Adrenal gland (tissue), 5 donors: ENCODE results near the gene SDC4.

Experiments used
- POLR2A ChIP-seq, 2 donors: fragments of 450-650 bp; IDR thresholded peaks; one replicate each; pipeline ENCODE4 v1.6.1; 2017; ENCODE audit warnings: antibody characterized with exemption in 2 of 2, mild to moderate bottlenecking in 2 of 2, moderate library complexity in 1 of 2
- TF ChIP-seq, protein P1 (sequence below), 6 experiments: fragments of 450-650 bp in 4 of 6; fragments of 200-600 bp in 2 of 6; sonication (generic) in 1 of 6; IDR thresholded peaks; 1 replicate in 5 of 6; 2 replicates in 1 of 6; pipeline versions ENCODE4 v1.5.1 to v1.8.0; 2016 to 2021; ENCODE audit warnings: antibody characterized with exemption in 6 of 6, mild to moderate bottlenecking in 2 of 6, moderate library complexity in 1 of 6
- donor health status: DM: no; HTN: no; CAD: no.

DNA sequence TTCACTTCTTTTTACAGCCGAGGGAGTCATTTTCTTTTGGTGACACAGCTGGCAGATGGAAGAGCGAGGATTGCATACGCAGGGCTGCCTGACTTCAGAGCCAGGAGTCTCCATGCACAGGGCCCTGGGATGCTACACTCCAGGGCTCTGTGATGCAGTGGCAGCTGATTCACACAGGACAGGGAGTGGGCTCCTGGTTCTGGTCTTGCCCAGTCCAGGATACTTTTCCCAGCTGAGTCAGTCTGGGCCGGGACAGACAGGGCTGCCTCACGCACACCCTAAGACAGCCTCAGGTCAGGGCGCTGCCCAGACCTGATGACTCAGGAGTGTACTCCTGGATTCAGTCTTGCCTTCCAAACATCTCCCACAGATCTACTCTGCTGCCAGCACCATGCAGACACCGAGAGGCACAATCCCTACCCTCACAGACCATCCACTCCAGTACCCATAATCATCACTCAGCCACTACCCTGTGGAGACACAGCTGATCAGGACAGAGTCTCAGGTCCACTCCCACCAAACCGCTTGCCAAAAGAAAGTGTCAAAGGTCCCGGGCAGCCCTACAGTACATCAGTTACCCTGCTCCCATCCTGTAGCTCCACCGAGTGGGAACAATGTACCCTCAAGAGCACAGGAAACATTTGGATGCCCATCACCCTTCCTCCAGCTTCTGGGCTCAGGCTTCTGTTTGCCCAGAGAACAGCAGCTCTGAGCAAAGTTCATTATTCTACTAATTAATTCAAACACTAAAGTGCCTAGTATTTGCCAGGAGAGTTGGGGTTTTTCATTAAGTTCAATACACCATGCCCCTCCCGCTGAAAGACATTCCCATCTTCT is 11.5 kb downstream of the SDC4 start:
- TF ChIP-seq POLR2A (IDR thresholded peaks at IDR 0.05): peak in 1 of 2 donors; percentile 83
- TF ChIP-seq, protein P1, sequence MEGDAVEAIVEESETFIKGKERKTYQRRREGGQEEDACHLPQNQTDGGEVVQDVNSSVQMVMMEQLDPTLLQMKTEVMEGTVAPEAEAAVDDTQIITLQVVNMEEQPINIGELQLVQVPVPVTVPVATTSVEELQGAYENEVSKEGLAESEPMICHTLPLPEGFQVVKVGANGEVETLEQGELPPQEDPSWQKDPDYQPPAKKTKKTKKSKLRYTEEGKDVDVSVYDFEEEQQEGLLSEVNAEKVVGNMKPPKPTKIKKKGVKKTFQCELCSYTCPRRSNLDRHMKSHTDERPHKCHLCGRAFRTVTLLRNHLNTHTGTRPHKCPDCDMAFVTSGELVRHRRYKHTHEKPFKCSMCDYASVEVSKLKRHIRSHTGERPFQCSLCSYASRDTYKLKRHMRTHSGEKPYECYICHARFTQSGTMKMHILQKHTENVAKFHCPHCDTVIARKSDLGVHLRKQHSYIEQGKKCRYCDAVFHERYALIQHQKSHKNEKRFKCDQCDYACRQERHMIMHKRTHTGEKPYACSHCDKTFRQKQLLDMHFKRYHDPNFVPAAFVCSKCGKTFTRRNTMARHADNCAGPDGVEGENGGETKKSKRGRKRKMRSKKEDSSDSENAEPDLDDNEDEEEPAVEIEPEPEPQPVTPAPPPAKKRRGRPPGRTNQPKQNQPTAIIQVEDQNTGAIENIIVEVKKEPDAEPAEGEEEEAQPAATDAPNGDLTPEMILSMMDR (IDR thresholded peaks at IDR 0.05): no peak
